ENCODE data around the gene AKAP9.
"Not testable (repeated sequence)": the region's sequence is repeated elsewhere in the genome, so short reads cannot be mapped to it uniquely, and the experiment has no call there.

AKAP9 gene

GRCh38 chr7:92141161-92141560 is 200.5 kb downstream of the AKAP9 start:
- no peak for DNase-seq

DNA sequence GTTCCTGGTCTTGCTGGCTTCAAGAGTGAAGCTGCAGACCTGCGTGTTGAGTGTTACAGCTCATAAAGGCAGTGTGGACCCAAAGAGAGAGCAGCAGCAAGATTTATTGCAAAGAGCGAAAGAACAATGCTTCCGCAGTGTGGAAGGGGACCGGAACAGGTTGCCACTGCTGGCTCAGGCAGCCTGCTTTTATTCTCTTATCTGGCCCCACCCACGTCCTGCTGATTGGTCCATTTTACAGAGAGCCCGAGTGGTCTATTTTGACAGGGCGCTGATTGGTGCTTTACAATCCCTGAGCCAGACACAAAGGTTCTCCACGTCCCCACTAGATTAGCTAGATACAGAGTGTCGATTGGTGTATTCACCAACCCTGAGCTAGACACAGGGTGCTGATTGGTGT is 202.1 kb downstream of the AKAP9 start:
- DNase-seq: not testable (repeated sequence)

GRCh38 chr7:92143192-92143880 is 202.7 kb downstream of the AKAP9 start:
- DNase-seq: not testable (repeated sequence)

DNA sequence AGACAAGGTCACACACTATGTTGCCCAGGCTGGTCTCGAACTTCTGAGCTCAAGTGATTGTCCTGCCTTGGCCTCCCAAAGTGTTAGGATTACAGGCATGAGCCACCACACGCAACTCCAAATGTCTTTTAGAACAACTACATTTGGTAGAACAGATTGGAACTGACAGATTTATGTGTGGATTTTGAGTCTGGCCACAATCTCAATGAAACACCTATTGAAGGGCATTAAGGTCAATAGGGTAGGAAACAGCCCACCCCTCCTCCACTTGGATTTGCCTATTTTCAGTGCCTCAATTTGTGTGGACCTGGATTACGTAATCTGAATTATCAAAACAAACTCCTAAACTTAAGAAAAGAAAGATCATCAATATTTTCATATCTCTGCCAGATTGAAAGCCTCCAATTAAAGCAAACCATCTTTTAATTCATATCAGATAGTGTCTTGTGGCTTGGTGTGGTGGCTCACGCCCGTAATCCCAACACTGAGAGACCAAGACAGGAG is 209.1 kb downstream of the AKAP9 start:
- no peak for DNase-seq

GRCh38 chr7:92150450-92151017 is 209.9 kb downstream of the AKAP9 start:
- DNase-seq: no peak

DNA sequence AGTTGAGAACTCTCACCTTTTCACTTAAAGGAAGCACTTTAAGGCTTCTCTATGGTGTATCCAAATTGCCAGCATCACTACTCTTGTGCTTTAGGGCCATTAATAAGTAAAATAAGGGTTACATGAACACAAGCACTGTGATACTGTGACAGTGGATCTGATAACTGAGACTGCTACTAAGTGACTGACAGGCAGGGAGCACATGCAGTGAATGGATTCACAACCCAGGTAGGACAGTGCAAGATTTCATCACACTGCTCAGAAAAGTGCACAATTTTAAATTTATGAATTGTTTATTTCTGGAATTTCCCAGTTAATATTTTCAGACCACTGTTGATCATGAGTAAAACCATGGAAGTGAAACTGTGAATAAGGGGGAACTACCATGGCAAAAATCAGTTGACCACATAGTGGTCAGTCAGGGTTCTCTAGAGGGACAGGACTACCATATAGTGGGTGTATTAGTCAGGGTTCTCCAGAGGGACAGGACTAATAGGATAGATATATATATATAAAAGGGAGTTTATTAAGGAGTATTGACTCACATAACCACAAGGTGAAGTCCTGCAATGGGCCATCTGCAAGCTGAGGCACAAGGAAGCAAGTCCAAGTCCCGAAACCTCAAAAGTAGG is 214.6 kb downstream of the AKAP9 start:
- DNase-seq: no peak

- DNase-seq: no peak
Measured at GRCh38 chr7:92156990-92157389, 216.3 kb downstream of the AKAP9 start.

DNA sequence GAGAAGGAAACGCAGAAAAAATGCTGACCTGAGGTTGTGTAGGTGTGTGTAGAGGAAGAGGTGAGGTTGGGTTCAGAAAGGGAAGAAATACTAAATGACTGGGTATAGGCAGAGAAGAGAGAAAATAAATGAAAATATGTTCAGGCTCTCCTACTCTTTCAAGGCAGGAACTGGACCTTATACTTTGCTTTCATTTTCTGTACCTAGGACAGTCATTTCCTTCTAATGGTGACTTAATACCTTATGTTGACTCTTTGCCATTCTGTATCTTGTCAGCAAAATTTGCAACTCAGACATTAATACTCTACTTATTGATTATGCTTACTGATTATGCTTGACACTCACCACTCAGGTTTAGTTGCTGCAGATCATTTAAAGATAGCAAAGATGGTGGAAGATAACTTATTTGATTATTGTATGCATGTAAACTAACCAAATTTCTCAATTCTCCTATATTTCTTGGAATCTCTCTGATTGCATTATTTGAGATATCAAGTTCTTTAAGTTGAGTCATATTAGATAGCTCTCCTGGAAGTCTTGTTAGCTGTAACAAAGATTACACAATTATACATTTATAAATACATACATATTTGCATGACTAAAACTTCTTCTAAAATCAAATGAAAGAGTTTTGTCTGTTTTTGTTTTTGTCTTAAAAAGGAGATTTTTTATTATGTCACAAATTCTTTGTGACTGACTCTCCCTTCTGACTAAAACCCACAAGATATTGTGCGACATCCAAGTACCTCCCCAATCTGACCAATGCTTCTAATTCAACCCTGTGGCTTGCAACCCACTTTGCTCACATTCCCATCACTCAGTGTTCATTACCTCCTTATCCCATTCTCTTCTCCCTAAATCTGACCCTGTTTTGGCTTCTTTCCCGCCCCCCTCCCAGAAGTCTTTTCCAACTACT is 218.3 kb downstream of the AKAP9 start:
- no peak for DNase-seq

Data from islet precursor cell (in vitro differentiated cells).